Ascending aorta (tissue), 2 donors: ENCODE measurements around the gene ABCB6. TPM values are rescaled to one million over a fixed set of nuclear protein-coding genes. Genes with fewer than 3 reads are reported as not detected.
A peak's percentile ranks its signal among the peaks of the same experiment; 100 is the strongest.

Source experiments
- DNase-seq, 2 donors: peaks; one replicate each; pipeline ENCODE4 v3.0.0-alpha.2; 2019; ENCODE audit warnings: low spot score in 2 of 2
- H3K27ac ChIP-seq, 2 donors: fragments of 200-600 bp; sonication (generic); one replicate each; pipeline ENCODE4 v1.5.1; 2016 to 2017; ENCODE audit warnings: mild to moderate bottlenecking in 1 of 2
- H3K27me3 ChIP-seq: fragments of 200-600 bp; sonication (generic); one replicate; pipeline ENCODE4 v1.5.1; 2017
- H3K36me3 ChIP-seq, 2 donors: fragments of 200-600 bp; sonication (generic); one replicate each; pipeline ENCODE4 v1.5.1; 2016
- H3K4me1 ChIP-seq, 2 donors: fragments of 200-600 bp; sonication (generic); one replicate each; pipeline ENCODE4 v1.5.1; 2016 to 2017; ENCODE audit warnings: mild to moderate bottlenecking in 1 of 2
- H3K4me3 ChIP-seq, 2 donors: fragments of 200-600 bp; sonication (generic); one replicate each; pipeline ENCODE4 v1.5.1; 2016 to 2017; ENCODE audit warnings: mild to moderate bottlenecking in 1 of 2
- H3K9me3 ChIP-seq, 2 donors: fragments of 200-600 bp; sonication (generic); one replicate each; pipeline ENCODE4 v1.5.1; 2016
- intact Hi-C: fragments of 100-400 bp; cut with DNase I; formaldehyde crosslinking; loops from one replicate; pipeline ENCODE4 v1.15.1; 2023
- total RNA-seq: library from RNA; depleted of rRNA; stranded (reverse); fragments of >200 nt; gene quantifications from one replicate; pipeline ENCODE4 v1.1.0, GENCODE V29; 2016
- TF ChIP-seq, protein P1 (sequence below), 3 experiments: fragments of 200-600 bp in 2 of 3; fragments of 450-650 bp in 1 of 3; sonication (generic) in 2 of 3; IDR thresholded peaks; one replicate each; pipeline ENCODE4 v1.5.1; 2016 to 2019; ENCODE audit warnings: antibody characterized with exemption in 3 of 3, mild to moderate bottlenecking in 1 of 3, moderate library complexity in 1 of 3

The ABCB6 gene
- total RNA-seq, 1 donor from 2014 or later: 17.9 TPM

DNA sequence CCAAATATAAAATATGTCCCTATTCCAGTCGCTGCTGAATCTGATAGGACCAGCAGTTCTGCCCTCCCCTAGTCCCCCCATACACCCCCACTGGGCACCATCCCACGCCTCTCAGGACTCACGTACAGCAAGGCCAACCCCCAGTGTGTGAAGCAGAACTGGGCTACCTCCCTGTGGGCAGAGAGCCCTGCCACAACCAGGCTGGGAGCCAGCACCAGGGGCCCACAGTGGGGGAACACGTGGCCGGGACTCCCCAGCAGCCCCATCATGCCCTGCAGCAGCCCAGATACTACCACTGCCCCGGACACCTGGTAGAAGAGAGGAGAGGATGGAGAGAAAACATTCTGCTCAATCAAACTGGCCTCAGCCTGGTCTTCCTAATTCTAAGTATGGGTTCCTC lies 50.2 kb downstream of the ABCB6 start:
- TF ChIP-seq, protein P1, sequence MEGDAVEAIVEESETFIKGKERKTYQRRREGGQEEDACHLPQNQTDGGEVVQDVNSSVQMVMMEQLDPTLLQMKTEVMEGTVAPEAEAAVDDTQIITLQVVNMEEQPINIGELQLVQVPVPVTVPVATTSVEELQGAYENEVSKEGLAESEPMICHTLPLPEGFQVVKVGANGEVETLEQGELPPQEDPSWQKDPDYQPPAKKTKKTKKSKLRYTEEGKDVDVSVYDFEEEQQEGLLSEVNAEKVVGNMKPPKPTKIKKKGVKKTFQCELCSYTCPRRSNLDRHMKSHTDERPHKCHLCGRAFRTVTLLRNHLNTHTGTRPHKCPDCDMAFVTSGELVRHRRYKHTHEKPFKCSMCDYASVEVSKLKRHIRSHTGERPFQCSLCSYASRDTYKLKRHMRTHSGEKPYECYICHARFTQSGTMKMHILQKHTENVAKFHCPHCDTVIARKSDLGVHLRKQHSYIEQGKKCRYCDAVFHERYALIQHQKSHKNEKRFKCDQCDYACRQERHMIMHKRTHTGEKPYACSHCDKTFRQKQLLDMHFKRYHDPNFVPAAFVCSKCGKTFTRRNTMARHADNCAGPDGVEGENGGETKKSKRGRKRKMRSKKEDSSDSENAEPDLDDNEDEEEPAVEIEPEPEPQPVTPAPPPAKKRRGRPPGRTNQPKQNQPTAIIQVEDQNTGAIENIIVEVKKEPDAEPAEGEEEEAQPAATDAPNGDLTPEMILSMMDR (IDR thresholded peaks at IDR 0.05): no peak
- H3K4me3 ChIP-seq: no peak overlapping the region
- H3K9me3 ChIP-seq: no peaks in the 10 kb centered on the region
- H3K27ac ChIP-seq: no peak overlapping the region
- H3K36me3 ChIP-seq: peaks cover 11 to 18% of the 10 kb centered on the region in 2 donors
- no peak for DNase-seq
- no peaks in the 10 kb centered on the region for H3K27me3 ChIP-seq
- intact Hi-C loops: no loop called here
- peaks cover 0 to 9% of the 10 kb centered on the region in 2 donors for H3K4me1 ChIP-seq

DNA sequence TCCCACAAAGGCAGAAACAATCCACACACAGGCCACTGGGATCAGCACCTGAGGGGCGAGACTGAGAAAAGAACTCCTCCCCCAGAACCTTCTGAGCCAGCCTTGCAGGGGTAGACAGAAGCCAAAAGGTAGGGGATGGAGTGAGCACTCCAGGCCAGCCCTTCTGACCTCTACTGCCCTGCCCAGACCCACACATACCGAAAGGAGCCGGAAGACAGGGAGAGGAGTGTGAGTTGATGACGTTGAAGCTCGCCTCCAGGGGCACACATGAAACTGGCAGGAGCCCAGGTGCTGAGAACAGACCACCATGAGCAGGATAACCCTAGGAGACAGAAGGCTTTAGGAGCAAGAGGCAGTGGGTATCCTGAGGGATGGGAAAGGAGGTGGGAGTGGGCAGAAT lies 50.8 kb downstream of the ABCB6 start:
- Histone ChIP-seq H3K4me1 (peaks cover 0 to 9% of the 10 kb centered on the region in 2 donors), H3K4me3 (no peak overlapping the region), H3K27ac (no peak overlapping the region), H3K9me3 (no peaks in the 10 kb centered on the region), H3K27me3 (no peaks in the 10 kb centered on the region), H3K36me3 (peaks cover 8 to 13% of the 10 kb centered on the region in 2 donors)
- TF ChIP-seq, protein P1 (IDR thresholded peaks at IDR 0.05): no peak
- no peak for DNase-seq
- intact Hi-C loops: no loop called here

DNA sequence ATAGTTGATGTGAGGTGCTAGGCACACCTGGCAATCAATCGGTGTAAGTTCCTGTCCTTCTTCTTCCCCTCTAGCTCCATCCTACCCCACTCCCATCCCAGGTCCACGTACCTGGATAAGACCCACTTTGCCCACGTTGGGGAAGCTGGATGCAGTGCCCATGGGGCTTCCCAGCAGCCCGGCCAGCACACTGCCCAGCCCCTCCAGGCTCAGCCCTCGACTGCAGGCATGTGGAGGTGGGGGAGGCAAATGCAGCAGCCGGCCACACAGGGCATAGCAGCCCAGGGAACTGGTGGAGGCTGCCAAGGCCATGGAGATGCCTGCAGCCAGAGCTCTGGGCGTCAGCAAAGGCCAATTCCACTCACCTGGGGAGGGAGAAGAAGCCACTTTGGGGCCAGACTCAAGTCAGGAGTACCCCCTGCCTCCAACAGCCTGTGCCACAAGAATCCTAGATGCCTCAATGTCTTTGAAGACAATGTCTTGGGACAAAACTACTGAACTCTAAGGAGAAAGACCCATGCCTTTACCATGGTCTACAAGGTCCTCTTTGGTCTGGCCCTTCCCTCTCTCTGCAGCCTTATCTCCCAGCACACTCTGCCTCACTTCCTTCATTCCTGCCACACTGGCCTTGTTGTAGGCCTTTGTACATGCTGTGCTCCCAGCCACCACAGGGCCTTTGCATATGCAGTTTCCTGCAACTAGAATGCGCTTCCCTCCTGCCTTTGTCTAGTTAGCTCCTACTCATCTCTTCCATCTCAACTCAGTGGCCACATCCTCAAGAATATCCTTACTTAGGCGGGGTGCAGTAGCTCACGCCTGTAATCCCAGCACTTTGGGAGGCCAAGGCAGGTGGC lies 53.5 kb downstream of the ABCB6 start:
- peaks cover 0 to 3% of the 10 kb centered on the region in 2 donors for H3K36me3 ChIP-seq
- intact Hi-C loops: no loop called here
- TF ChIP-seq, protein P1 (IDR thresholded peaks at IDR 0.05): no peak
- no peak overlapping the region for H3K4me3 ChIP-seq
- no peaks in the 10 kb centered on the region for H3K27me3 ChIP-seq
- H3K9me3 ChIP-seq: no peaks in the 10 kb centered on the region
- H3K4me1 ChIP-seq: peaks cover 0 to 4% of the 10 kb centered on the region in 2 donors
- no peak overlapping the region for H3K27ac ChIP-seq
- DNase-seq: no peak

DNA sequence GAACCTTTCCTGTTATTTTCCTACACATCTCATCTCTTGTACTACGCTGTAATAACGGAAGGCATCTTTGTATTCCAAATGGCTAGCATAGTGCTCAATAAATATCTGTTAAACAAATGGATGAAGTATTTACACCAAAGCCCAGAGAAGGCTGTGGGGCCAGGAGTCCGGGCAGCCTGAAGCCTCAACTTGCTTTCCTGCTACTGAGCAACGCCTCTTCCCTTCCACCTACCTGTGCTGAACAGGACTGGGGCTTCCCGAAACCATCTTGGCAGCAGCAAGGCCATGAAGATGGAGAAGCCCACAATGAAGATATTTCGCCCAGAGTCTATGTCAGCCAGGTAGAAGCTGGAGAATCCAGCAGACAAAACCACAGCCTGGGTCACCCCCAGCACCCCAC lies 55.6 kb downstream of the ABCB6 start:
- peaks cover 0 to 3% of the 10 kb centered on the region in 2 donors for H3K36me3 ChIP-seq
- no peak overlapping the region for H3K4me3 ChIP-seq
- TF ChIP-seq, protein P1 (IDR thresholded peaks at IDR 0.05): no peak
- DNase-seq: no peak
- intact Hi-C loops: no loop called here
- no peaks in the 10 kb centered on the region for H3K27me3 ChIP-seq
- peaks cover 0 to 8% of the 10 kb centered on the region in 2 donors for H3K4me1 ChIP-seq
- H3K27ac ChIP-seq: no peak overlapping the region
- H3K9me3 ChIP-seq: no peaks in the 10 kb centered on the region

DNA sequence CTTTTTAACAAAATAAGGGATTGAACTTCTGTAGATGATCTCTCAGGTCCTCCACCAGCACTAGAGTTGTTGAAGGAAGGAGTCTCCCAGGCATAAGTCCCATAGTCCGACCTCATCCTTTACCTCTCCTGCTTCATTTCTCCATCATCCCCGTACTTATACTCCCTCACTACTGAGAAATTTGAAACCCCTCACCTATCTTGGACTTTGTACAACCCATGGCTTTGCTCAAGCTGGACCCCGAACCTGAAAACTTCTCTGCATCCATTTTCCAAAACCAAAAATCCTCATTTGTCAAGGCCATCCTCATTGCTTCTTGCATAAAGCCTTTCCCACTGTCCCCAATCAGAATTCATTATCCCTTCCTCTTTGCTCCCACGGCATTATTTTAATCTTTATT lies 57.7 kb downstream of the ABCB6 start:
- Histone ChIP-seq H3K4me1 (peaks cover 0 to 8% of the 10 kb centered on the region in 2 donors), H3K27ac (peak overlapping the region; percentile 86 to 89), H3K27me3 (no peaks in the 10 kb centered on the region), H3K4me3 (peak overlapping the region; percentile 66 to 86), H3K9me3 (no peaks in the 10 kb centered on the region), H3K36me3 (peaks cover 4 to 16% of the 10 kb centered on the region in 2 donors)
- DNase-seq: no peak
- TF ChIP-seq, protein P1 (IDR thresholded peaks at IDR 0.05): no peak
- intact Hi-C loops: no loop called here
